Activated T-cell treated with anti-CD3 and anti-CD28 coated beads, Interleukin-2, amount 50 U/mL, for 24 hours (primary cell): ENCODE data around the gene ZSWIM3.
"Not testable (repeated sequence)": the region's sequence is repeated elsewhere in the genome, so short reads cannot be mapped to it uniquely, and the experiment has no call there.

Source experiments
- DNase-seq: peaks from one replicate; pipeline ENCODE4 v3.0.0-alpha.2; 2020
- H3K27ac Mint-ChIP-seq: 2 replicates; pipeline ENCODE4 v1.8.0; 2020; ENCODE audit warnings: mild to moderate bottlenecking, mixed read lengths
- H3K27me3 Mint-ChIP-seq: 2 replicates; pipeline ENCODE4 v1.8.0; 2020; ENCODE audit warnings: mixed read lengths
- H3K36me3 Mint-ChIP-seq: 2 replicates; pipeline ENCODE4 v1.8.0; 2020; ENCODE audit warnings: low read depth, mixed read lengths
- H3K4me1 Mint-ChIP-seq: 2 replicates; pipeline ENCODE4 v1.8.0; 2020; ENCODE audit warnings: low read depth, mixed read lengths
- H3K4me3 Mint-ChIP-seq: 2 replicates; pipeline ENCODE4 v1.8.0; 2020; ENCODE audit warnings: mild to moderate bottlenecking, moderate library complexity, mixed read lengths
- H3K9me3 Mint-ChIP-seq: 2 replicates; pipeline ENCODE4 v1.8.0; 2020; ENCODE audit warnings: mixed read lengths

The ZSWIM3 gene

DNA sequence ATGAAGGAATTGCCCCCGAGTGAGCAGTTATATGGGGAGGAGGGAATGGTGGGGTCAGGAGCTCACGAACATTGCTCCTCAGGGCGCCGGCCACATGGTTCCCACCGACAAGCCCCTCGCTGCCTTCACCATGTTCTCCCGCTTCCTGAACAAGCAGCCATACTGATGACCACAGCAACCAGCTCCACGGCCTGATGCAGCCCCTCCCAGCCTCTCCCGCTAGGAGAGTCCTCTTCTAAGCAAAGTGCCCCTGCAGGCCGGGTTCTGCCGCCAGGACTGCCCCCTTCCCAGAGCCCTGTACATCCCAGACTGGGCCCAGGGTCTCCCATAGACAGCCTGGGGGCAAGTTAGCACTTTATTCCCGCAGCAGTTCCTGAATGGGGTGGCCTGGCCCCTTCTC lies 40.9 kb downstream of the ZSWIM3 start:
- H3K4me3 Mint-ChIP-seq, result no peak overlapping the region

DNA sequence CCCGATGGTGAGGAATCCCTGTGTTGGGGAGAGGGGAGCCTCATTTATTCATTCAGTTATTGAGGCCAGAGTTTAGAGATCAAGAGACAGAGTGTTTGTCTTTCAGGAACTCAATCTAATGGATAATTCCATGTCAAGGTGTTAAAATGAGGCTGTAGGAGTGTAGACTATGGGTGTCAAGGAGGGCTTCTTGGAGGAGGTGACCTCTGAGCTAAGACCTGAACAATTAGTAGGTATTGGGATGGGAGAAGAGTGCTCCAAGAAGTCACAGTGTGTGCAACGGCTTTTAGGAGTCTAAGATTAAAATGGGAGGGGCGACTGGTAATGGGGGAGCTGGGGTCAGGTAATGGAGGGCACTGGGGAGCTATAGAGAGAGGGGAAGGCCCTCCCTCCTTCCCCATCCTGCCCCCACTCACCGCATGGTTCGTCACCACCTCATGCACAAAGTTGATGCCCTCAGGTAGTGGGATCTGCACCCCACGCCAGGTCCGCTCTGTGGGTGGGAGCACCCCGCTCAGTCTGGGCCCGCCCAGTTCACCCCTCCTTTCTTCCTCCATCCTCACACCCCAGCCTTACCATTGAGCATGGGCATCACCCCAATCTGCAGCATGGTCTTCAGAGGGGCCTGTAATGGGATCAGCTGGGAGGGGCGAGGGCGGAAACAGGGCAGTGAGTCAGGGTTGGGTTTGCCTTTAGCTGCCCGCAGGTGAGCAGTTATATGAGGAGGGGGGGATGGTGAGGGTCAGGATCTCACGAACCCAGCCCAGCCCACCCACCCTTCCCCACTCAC lies 41.8 kb downstream of the ZSWIM3 start:
- no peaks in the 10 kb centered on the region for H3K4me1 Mint-ChIP-seq
- no peaks in the 10 kb centered on the region for H3K27me3 Mint-ChIP-seq
- no peak overlapping the region for H3K27ac Mint-ChIP-seq
- H3K36me3 Mint-ChIP-seq, result peaks cover 46% of the 10 kb centered on the region
- no peak for DNase-seq
- no peaks in the 10 kb centered on the region for H3K9me3 Mint-ChIP-seq
- no peak overlapping the region for H3K4me3 Mint-ChIP-seq

More for the DNA sequence above, 40.9 kb downstream of the ZSWIM3 start:
- Mint-ChIP-seq H3K9me3 (no peaks in the 10 kb centered on the region), H3K36me3 (peaks cover 56% of the 10 kb centered on the region), H3K27ac (no peak overlapping the region), H3K27me3 (no peaks in the 10 kb centered on the region), H3K4me1 (peaks cover 7% of the 10 kb centered on the region)
- no peak for DNase-seq

DNA sequence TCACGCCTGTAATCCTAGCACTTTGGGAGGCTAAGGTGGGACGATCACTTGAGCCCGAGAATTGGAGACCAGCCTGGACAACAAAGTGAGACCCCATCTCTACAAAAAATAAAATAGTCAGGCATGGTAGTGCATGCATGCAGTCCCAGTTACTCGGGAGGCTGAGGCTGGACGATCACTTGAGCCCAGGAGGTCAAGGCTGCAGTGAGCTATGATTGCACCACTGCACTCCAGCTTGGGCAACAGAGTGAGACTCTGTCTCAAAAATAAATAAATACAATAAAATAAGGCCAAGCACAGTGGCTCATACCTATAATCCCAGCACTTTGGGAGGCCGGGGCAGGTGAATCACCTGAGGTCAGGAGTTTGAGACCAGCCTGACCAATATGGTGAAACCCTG lies 43.9 kb downstream of the ZSWIM3 start:
- H3K4me3 Mint-ChIP-seq, H3K27ac Mint-ChIP-seq, H3K27me3 Mint-ChIP-seq, H3K9me3 Mint-ChIP-seq, DNase-seq, H3K4me1 Mint-ChIP-seq: not testable (repeated sequence)
- H3K36me3 Mint-ChIP-seq, result peaks cover 27% of the 10 kb centered on the region

DNA sequence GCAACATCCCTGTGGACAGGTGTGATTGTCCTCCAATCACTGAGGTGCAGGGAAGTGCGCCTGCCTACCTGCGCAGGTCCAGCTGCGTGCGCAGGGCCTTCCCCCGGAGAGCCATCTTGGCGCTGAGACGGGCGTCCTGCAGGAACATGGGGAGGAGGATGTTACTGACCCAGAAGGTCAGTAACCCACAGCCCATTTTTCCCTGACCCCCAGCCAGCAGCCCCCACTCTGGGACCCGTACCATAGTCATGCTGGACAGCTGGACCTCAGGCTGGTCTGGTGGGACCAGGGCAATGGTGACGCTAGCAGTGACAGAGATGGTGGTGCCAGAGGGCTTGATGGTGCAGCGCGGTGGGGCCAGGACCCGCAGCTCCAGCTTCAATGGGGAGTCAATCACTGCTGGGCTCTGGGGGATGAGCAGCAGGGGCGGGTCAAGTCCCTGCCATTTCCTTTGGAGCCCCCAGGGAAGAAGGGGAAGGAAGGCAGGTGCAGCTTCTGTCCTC lies 44.8 kb downstream of the ZSWIM3 start:
- Mint-ChIP-seq H3K27me3 (no peaks in the 10 kb centered on the region), H3K36me3 (peaks cover 18% of the 10 kb centered on the region), H3K4me3 (no peak overlapping the region), H3K4me1 (no peaks in the 10 kb centered on the region), H3K9me3 (no peaks in the 10 kb centered on the region), H3K27ac (no peak overlapping the region)
- no peak for DNase-seq

GRCh38 chr20:45904583-45905504 lies 47.4 kb downstream of the ZSWIM3 start:
- H3K36me3 Mint-ChIP-seq, result no peaks in the 10 kb centered on the region
- no peak overlapping the region for H3K27ac Mint-ChIP-seq
- H3K4me1 Mint-ChIP-seq, result no peaks in the 10 kb centered on the region
- no peaks in the 10 kb centered on the region for H3K9me3 Mint-ChIP-seq
- DNase-seq, result no peak
- no peak overlapping the region for H3K4me3 Mint-ChIP-seq
- H3K27me3 Mint-ChIP-seq, result no peaks in the 10 kb centered on the region

- Mint-ChIP-seq H3K27ac (no peak overlapping the region), H3K36me3 (no peaks in the 10 kb centered on the region), H3K4me1 (peaks cover 2% of the 10 kb centered on the region), H3K4me3 (no peak overlapping the region), H3K9me3 (no peaks in the 10 kb centered on the region), H3K27me3 (no peaks in the 10 kb centered on the region)
- DNase-seq, result no peak
Observed at GRCh38 chr20:45905505-45906079, 48.2 kb downstream of the ZSWIM3 start.

- H3K9me3 Mint-ChIP-seq, result no peaks in the 10 kb centered on the region
- no peak for DNase-seq
- peaks cover 7% of the 10 kb centered on the region for H3K27me3 Mint-ChIP-seq
- no peak overlapping the region for H3K27ac Mint-ChIP-seq
- H3K36me3 Mint-ChIP-seq, result no peaks in the 10 kb centered on the region
- H3K4me3 Mint-ChIP-seq, result no peak overlapping the region
- peaks cover 18% of the 10 kb centered on the region for H3K4me1 Mint-ChIP-seq
Observed at GRCh38 chr20:45907219-45907948, 50.0 kb downstream of the ZSWIM3 start.

DNA sequence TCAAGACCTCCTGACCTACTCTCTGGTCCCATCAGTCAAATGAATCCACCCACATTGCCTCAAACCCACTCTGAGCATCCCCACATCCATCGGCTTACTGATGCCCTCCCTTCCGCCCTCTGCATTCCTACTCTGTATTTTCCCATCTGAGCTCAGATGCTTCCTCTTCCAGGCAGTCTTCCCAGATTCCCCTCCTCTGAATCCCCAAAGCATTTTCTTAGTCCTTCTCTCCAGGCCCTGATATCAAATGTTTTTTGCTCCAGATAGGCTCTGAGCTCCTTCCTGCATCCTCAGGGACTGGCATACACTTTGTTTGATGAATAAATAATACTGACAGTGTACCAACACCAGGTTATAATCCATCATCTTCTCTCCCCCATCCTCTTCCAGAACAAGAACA lies 50.7 kb downstream of the ZSWIM3 start:
- no peaks in the 10 kb centered on the region for H3K9me3 Mint-ChIP-seq
- no peak overlapping the region for H3K27ac Mint-ChIP-seq
- H3K4me3 Mint-ChIP-seq, result no peak overlapping the region
- H3K4me1 Mint-ChIP-seq, result peaks cover 21% of the 10 kb centered on the region
- peaks cover 10% of the 10 kb centered on the region for H3K27me3 Mint-ChIP-seq
- H3K36me3 Mint-ChIP-seq, result no peaks in the 10 kb centered on the region
- no peak for DNase-seq

GRCh38 chr20:45909336-45909808 lies 52.0 kb downstream of the ZSWIM3 start:
- Mint-ChIP-seq H3K27ac (no peak overlapping the region), H3K36me3 (no peaks in the 10 kb centered on the region), H3K4me1 (peaks cover 22% of the 10 kb centered on the region)

DNA sequence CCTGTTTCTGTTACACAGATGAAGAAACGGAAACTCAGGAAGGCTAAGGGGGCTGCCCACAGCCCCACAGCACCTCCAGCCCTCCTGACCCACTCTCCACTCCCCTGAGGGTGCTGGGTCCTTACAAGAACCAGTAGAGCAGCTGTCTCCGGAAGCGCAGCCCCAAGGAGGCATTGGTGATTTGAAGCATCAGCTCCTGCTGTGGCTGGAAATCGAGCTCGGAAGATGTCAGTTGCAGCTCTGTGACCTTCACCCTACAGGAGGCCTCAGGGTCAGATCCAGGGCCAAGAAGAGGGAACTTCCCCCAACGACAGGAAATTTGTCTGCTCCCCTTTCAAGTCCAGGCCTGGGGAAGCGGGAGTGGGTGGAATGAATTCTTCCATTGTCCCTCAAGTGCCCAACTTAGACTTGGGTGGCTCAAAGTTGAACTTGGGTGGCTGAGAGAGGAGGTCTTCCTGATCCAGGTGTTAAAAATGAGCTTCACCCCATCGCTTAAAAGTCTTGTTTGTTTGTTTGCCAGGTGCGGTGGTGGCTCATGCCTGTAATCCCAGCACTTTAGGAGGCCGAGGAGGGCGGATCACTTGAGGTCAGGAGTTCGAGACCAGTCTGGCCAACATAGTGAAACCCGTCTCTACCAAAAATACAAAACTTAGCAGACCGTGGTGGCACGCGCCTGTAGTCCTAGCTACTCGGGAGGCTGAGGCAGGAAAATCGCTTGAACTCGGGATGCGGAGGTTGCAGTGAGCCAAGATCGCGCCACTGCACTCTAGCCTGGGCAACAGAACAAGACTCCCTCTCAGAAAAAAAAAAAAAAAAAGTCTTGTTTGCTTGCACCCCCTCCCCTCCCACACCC lies 52.6 kb downstream of the ZSWIM3 start:
- Mint-ChIP-seq H3K9me3 (no peaks in the 10 kb centered on the region), H3K4me3 (peak overlapping the region; percentile 80), H3K27me3 (peaks cover 20% of the 10 kb centered on the region), H3K4me1 (peaks cover 22% of the 10 kb centered on the region), H3K36me3 (no peaks in the 10 kb centered on the region), H3K27ac (peak overlapping the region; percentile 78)
- DNase-seq, result no peak

More at GRCh38 chr20:45909336-45909808, 52.0 kb downstream of the ZSWIM3 start:
- no peaks in the 10 kb centered on the region for H3K9me3 Mint-ChIP-seq
- DNase-seq, result no peak
- no peak overlapping the region for H3K4me3 Mint-ChIP-seq
- peaks cover 16% of the 10 kb centered on the region for H3K27me3 Mint-ChIP-seq

GRCh38 chr20:45910670-45911485 lies 53.5 kb downstream of the ZSWIM3 start:
- H3K36me3 Mint-ChIP-seq, result no peaks in the 10 kb centered on the region
- peak overlapping the region; percentile 83 for H3K27ac Mint-ChIP-seq
- peaks cover 22% of the 10 kb centered on the region for H3K4me1 Mint-ChIP-seq
- DNase-seq, result peak; percentile 98
- H3K9me3 Mint-ChIP-seq, result no peaks in the 10 kb centered on the region
- peaks cover 25% of the 10 kb centered on the region for H3K27me3 Mint-ChIP-seq
- H3K4me3 Mint-ChIP-seq, result peak overlapping the region; percentile 80

DNA sequence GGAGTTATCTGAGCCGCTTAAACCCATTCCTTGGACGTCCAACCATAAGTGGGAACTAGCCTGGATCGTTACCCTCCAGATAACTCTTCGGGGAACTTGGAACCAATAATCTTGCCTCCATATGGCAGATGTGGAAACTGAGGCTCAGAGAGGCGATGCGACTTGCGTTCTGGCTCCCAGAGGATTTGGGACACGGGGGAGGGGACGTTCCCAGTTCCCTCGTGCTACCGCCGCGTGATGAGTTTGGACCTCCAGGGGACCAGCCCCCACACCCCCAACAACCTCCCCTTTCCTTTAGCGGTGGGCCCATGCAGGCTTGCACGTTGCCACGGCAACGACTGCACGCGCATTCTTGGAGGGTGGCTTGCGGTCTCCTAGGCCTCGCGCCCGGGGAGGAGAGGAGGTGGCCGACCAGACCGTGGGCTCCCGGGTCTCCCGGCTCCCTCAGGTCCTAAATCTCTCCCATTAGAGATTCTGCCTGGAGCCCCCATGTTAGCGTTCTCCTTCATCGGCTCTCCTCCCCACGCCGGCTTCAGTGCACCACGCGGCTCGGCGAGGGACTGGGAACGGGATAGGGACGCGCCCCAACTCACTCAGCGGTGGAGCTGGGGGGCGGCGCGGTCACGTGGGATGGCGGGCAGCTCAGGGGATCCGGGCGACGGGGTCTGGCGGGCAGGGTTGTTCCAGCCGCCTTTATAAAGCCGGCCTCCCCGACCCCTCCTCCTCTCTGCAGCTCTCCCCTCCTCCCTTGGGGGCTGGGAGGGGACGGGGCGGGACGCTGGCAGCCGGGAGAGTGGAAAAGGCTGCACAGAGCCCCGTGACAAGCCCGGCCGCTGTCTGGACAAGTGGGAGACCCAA lies 54.3 kb downstream of the ZSWIM3 start, which contains the start of gene PLTP:
PLTP (minus strand) TSS at position 670 of the 858 bp plus-strand sequence. CDS start 703 bp downstream, outside the sequence.
- H3K9me3 Mint-ChIP-seq, result no peaks in the 10 kb centered on the region
- peaks cover 22% of the 10 kb centered on the region for H3K4me1 Mint-ChIP-seq
- H3K36me3 Mint-ChIP-seq, result no peaks in the 10 kb centered on the region
- peak within 1 kb of the TSS; percentile 83 for H3K27ac Mint-ChIP-seq
- peaks cover 33% of the 10 kb centered on the region for H3K27me3 Mint-ChIP-seq
- peak within 1 kb of the TSS; percentile 80 for H3K4me3 Mint-ChIP-seq
- DNase-seq, result peak; percentile 49
